K562 (cell line): Measurements from ENCODE around the gene MAPRE2.

Experiments used
- FOXA1 ChIP-seq: fragments of 450-650 bp; IDR thresholded peaks from 2 replicates; pipeline ENCODE4 v1.6.1; 2016; ENCODE audit warnings: mild to moderate bottlenecking, borderline replicate concordance
- HDAC2 ChIP-seq: fragments of 450-650 bp; IDR thresholded peaks from 2 replicates; pipeline ENCODE4 v1.6.1; 2016; ENCODE audit warnings: mild to moderate bottlenecking
- JUND ChIP-seq, 2 experiments: IDR thresholded peaks; 2 replicates in 1 of 2; 3 replicates in 1 of 2; pipeline ENCODE4 v1.6.1; 2011; ENCODE audit warnings: borderline replicate concordance in 2 of 2, low read depth in 2 of 2, low read length in 2 of 2, improper control_type of control experiment in 1 of 2, missing biosample characterization in 1 of 2, missing genetic modification characterization in 1 of 2, missing genetic modification reagents in 1 of 2
- MXD1 ChIP-seq: fragments of 250-450 bp; sonication (Bioruptor Pico); IDR thresholded peaks from 2 replicates; pipeline ENCODE4 v1.8.0; 2021; ENCODE audit warnings: borderline replicate concordance, mild to moderate bottlenecking, moderate library complexity; ENCODE audit not compliant: poor library complexity, severe bottlenecking
- MYC ChIP-seq, 2 experiments: fragments of 250-450 bp in 1 of 2; sonication (Bioruptor Pico) in 1 of 2; IDR thresholded peaks; 2 replicates each; pipeline versions ENCODE4 v1.5.1 to v1.6.1; 2012 to 2021; ENCODE audit warnings: low read depth in 2 of 2, borderline replicate concordance in 1 of 2, improper control_type of control experiment in 1 of 2, low read length in 1 of 2, mild to moderate bottlenecking in 1 of 2, moderate library complexity in 1 of 2
- TAF1 ChIP-seq: IDR thresholded peaks from 2 replicates; pipeline ENCODE4 v1.6.1; 2011; ENCODE audit warnings: mild to moderate bottlenecking, low read length, moderate library complexity; ENCODE audit not compliant: insufficient read depth, control insufficient read depth, severe bottlenecking; ENCODE audit errors: extremely low read depth
- TARDBP ChIP-seq: fragments of 450-650 bp; IDR thresholded peaks from 2 replicates; pipeline ENCODE4 v1.6.1; 2016
- ZFP1 ChIP-seq: fragments of 450-650 bp; formaldehyde crosslinking; IDR thresholded peaks from 2 replicates; pipeline ENCODE4 v1.4.0; 2020; ENCODE audit warnings: mild to moderate bottlenecking, mixed read lengths
- ZNF766 ChIP-seq: fragments of 200-800 bp; sonication (Bioruptor generic); conservative IDR thresholded peaks from 2 replicates; pipeline ENCODE4 v1.6.1; 2016; ENCODE audit warnings: missing genetic modification characterization, missing compliant biosample characterization
- TF ChIP-seq, protein P1 (sequence below), 3 experiments: IDR thresholded peaks in 2 of 3; conservative IDR thresholded peaks in 1 of 3; 2 replicates each; pipeline ENCODE4 v1.5.1; 2011 to 2012; ENCODE audit warnings: low read length in 3 of 3, mild to moderate bottlenecking in 3 of 3, control low read depth in 2 of 3, improper control_type of control experiment in 1 of 3, inconsistent platforms in 1 of 3, low read depth in 1 of 3, mixed read lengths in 1 of 3, moderate library complexity in 1 of 3; ENCODE audit not compliant: insufficient read depth in 2 of 3

DNA sequence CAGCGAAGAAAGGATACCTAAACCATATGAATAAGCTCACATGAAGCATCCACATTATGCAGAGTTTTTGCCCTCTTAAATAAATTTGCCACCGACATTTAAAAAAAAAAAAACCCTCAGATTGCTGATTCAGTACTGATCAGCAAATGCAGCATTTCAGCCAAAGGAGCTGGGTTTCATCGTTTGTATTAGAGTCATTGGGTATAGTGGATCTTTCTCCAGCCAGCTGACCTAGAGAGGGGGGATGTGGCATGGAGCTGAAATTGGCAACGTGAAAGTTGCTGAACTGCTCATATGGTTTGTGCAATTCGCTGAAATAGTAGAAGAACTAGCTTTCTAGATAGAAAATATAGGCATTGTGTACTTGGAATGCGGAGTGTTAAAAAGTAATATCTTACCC lies 126.1 kb downstream of the MAPRE2 start:
- TF ChIP-seq FOXA1 (no peak), ZNF766 (no peak), MYC (IDR thresholded peaks at IDR 0.05; ENCODE audit: low read depth, low read length) (no peak), MYC (CRISPR knock-in tag; IDR thresholded peaks at IDR 0.05; ENCODE audit: borderline replicate concordance, low read depth) (no peak), JUND (IDR thresholded peaks at IDR 0.05; ENCODE audit: borderline replicate concordance, low read depth, low read length) (no peak), JUND (tag; IDR thresholded peaks at IDR 0.05; ENCODE audit: borderline replicate concordance, low read depth, low read length) (no peak), HDAC2 (no peak), TARDBP (no peak), MXD1 (no peak), ZFP1 (CRISPR knock-in tag) (no peak), TAF1 (no peak)
- TF ChIP-seq, protein P1, sequence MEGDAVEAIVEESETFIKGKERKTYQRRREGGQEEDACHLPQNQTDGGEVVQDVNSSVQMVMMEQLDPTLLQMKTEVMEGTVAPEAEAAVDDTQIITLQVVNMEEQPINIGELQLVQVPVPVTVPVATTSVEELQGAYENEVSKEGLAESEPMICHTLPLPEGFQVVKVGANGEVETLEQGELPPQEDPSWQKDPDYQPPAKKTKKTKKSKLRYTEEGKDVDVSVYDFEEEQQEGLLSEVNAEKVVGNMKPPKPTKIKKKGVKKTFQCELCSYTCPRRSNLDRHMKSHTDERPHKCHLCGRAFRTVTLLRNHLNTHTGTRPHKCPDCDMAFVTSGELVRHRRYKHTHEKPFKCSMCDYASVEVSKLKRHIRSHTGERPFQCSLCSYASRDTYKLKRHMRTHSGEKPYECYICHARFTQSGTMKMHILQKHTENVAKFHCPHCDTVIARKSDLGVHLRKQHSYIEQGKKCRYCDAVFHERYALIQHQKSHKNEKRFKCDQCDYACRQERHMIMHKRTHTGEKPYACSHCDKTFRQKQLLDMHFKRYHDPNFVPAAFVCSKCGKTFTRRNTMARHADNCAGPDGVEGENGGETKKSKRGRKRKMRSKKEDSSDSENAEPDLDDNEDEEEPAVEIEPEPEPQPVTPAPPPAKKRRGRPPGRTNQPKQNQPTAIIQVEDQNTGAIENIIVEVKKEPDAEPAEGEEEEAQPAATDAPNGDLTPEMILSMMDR (IDR thresholded peaks at IDR 0.05 in 2 of 3, conservative IDR thresholded peaks at IDR 0.05 in 1 of 3; ENCODE audit: insufficient read depth in 2 of 3, low read depth in 1 of 3, low read length in 3 of 3), result no peak
